Activated CD4-positive, alpha-beta T cell treated with anti-CD3 and anti-CD28 coated beads for 48 hours (primary cell): ENCODE results near the gene AHRR.

Source experiments
- DNase-seq: peaks from one replicate; pipeline ENCODE4 v3.0.0-alpha.2; 2020

AHRR gene

GRCh38 chr5:347712-348284, 26.3 kb downstream of the AHRR start:
- DNase-seq, result no peak

GRCh38 chr5:348726-349125, 27.2 kb downstream of the AHRR start:
- DNase-seq, result no peak

- no peak for DNase-seq
Measured at GRCh38 chr5:350355-350754, 28.8 kb downstream of the AHRR start.

GRCh38 chr5:351084-351920, 29.8 kb downstream of the AHRR start:
- DNase-seq, result no peak

- DNase-seq, result no peak
Measured at GRCh38 chr5:351921-352245, 30.4 kb downstream of the AHRR start.

- no peak for DNase-seq
Measured at GRCh38 chr5:352639-353611, 31.4 kb downstream of the AHRR start.

- no peak for DNase-seq
Measured at GRCh38 chr5:353612-354580, 32.4 kb downstream of the AHRR start.

GRCh38 chr5:354581-355378, 33.3 kb downstream of the AHRR start:
- no peak for DNase-seq

GRCh38 chr5:355379-355935, 33.9 kb downstream of the AHRR start:
- DNase-seq, result no peak

GRCh38 chr5:355958-356357, 34.4 kb downstream of the AHRR start:
- DNase-seq, result no peak

GRCh38 chr5:359301-359897, 37.9 kb downstream of the AHRR start:
- DNase-seq, result no peak

- DNase-seq, result no peak
Measured at GRCh38 chr5:360257-361027, 38.9 kb downstream of the AHRR start.

- no peak for DNase-seq
Measured at GRCh38 chr5:362189-362588, 40.7 kb downstream of the AHRR start.

GRCh38 chr5:362978-363765, 41.7 kb downstream of the AHRR start:
- no peak for DNase-seq

- no peak for DNase-seq
Measured at GRCh38 chr5:364497-364896, 43.0 kb downstream of the AHRR start.

GRCh38 chr5:366541-367357, 45.2 kb downstream of the AHRR start:
- DNase-seq, result no peak

- DNase-seq, result no peak
Measured at GRCh38 chr5:367358-368130, 46.0 kb downstream of the AHRR start.
